GM18907 (cell line): ENCODE data around the gene PILRB.

Source experiments
- ATAC-seq: cut with Tn5 transposase; IDR thresholded peaks from one replicate; pipeline ENCODE4 v1.9.1; 2021; ENCODE audit warnings: mild to moderate bottlenecking, moderate library complexity; ENCODE audit not compliant: unreplicated experiment

The PILRB gene

GRCh38 chr7:100400656-100401055 is 42.7 kb downstream of the PILRB start:
- no peak for ATAC-seq

GRCh38 chr7:100401811-100402210 is 43.9 kb downstream of the PILRB start:
- no peak for ATAC-seq

GRCh38 chr7:100402241-100402640 is 44.3 kb downstream of the PILRB start:
- ATAC-seq, result no peak

- ATAC-seq, result no peak
These were observed 48.9 kb downstream of the PILRB start for GRCh38 chr7:100406767-100407166.

- no peak for ATAC-seq
These were observed 49.6 kb downstream of the PILRB start for GRCh38 chr7:100407285-100408180.

GRCh38 chr7:100411101-100411500 is 53.2 kb downstream of the PILRB start:
- no peak for ATAC-seq

GRCh38 chr7:100413346-100413745 is 55.4 kb downstream of the PILRB start:
- ATAC-seq, result no peak

GRCh38 chr7:100413889-100414288 is 56.0 kb downstream of the PILRB start:
- no peak for ATAC-seq

- no peak for ATAC-seq
These were observed 57.5 kb downstream of the PILRB start for GRCh38 chr7:100415448-100415847.
